ENCODE results near the gene CDKN1C.

- no peak for TF ChIP-seq CTCF (IDR thresholded peaks at IDR 0.05; ENCODE audit: insufficient read depth, low read length, poor library complexity, severe bottlenecking)
- TF ChIP-seq EZH2phosphoT487 (conservative IDR thresholded peaks at IDR 0.05; ENCODE audit: low read length) = no peak
Measured at GRCh38 chr11:2927121-2927800, 41.7 kb upstream of the CDKN1C start.
